IPS-11a (cell line): ENCODE measurements around the gene XYLT1.

ENCODE experiments used
- H3K4me3 ChIP-seq: one replicate; pipeline ENCODE4 v1.5.1; 2013; ENCODE audit warnings: low read depth, low read length, control low read depth

Gene XYLT1

GRCh38 chr16:17237350-17237944, 233.3 kb downstream of the XYLT1 start:
- no peak overlapping the region for H3K4me3 ChIP-seq

- no peak overlapping the region for H3K4me3 ChIP-seq
Measured at GRCh38 chr16:17235147-17235815, 235.5 kb downstream of the XYLT1 start.

- H3K4me3 ChIP-seq: no peak overlapping the region
Measured at GRCh38 chr16:17233318-17234002, 237.3 kb downstream of the XYLT1 start.

GRCh38 chr16:17232487-17232886, 238.3 kb downstream of the XYLT1 start:
- no peak overlapping the region for H3K4me3 ChIP-seq

- H3K4me3 ChIP-seq: no peak overlapping the region
Measured at GRCh38 chr16:17231972-17232371, 238.8 kb downstream of the XYLT1 start.

- H3K4me3 ChIP-seq: no peak overlapping the region
Measured at GRCh38 chr16:17230932-17231581, 239.7 kb downstream of the XYLT1 start.

- H3K4me3 ChIP-seq: no peak overlapping the region
Measured at GRCh38 chr16:17229766-17230165, 241.0 kb downstream of the XYLT1 start.

- H3K4me3 ChIP-seq: no peak overlapping the region
Measured at GRCh38 chr16:17229131-17229530, 241.6 kb downstream of the XYLT1 start.

- no peak overlapping the region for H3K4me3 ChIP-seq
Measured at GRCh38 chr16:17228708-17229055, 242.1 kb downstream of the XYLT1 start.

GRCh38 chr16:17228048-17228707, 242.6 kb downstream of the XYLT1 start:
- no peak overlapping the region for H3K4me3 ChIP-seq

- no peak overlapping the region for H3K4me3 ChIP-seq
Measured at GRCh38 chr16:17227278-17227677, 243.5 kb downstream of the XYLT1 start.

- H3K4me3 ChIP-seq: no peak overlapping the region
Measured at GRCh38 chr16:17225541-17225940, 245.2 kb downstream of the XYLT1 start.

- H3K4me3 ChIP-seq: no peak overlapping the region
Measured at GRCh38 chr16:17224879-17225281, 245.9 kb downstream of the XYLT1 start.

GRCh38 chr16:17224350-17224749, 246.4 kb downstream of the XYLT1 start:
- no peak overlapping the region for H3K4me3 ChIP-seq

GRCh38 chr16:17223576-17223975, 247.2 kb downstream of the XYLT1 start:
- H3K4me3 ChIP-seq: no peak overlapping the region

GRCh38 chr16:17222871-17223401, 247.8 kb downstream of the XYLT1 start:
- no peak overlapping the region for H3K4me3 ChIP-seq

- H3K4me3 ChIP-seq: no peak overlapping the region
Measured at GRCh38 chr16:17219991-17220390, 250.8 kb downstream of the XYLT1 start.

- no peak overlapping the region for H3K4me3 ChIP-seq
Measured at GRCh38 chr16:17215936-17216335, 254.8 kb downstream of the XYLT1 start.

- H3K4me3 ChIP-seq: no peak overlapping the region
Measured at GRCh38 chr16:17215306-17215705, 255.5 kb downstream of the XYLT1 start.

- no peak overlapping the region for H3K4me3 ChIP-seq
Measured at GRCh38 chr16:17213974-17214373, 256.8 kb downstream of the XYLT1 start.

- no peak overlapping the region for H3K4me3 ChIP-seq
Measured at GRCh38 chr16:17213025-17213424, 257.7 kb downstream of the XYLT1 start.
